SK-N-SH (cell line): ENCODE data around the gene TBC1D19.

Experiments used
- CHD2 ChIP-seq: fragments of 150-350 bp; IDR thresholded peaks from 2 replicates; pipeline ENCODE4 v1.6.1; 2018; ENCODE audit warnings: low read length; ENCODE audit not compliant: partially characterized antibody
- EP300 ChIP-seq, 2 experiments: IDR thresholded peaks; 2 replicates each; pipeline versions ENCODE4 v1.4.0 to v1.6.1; 2012; ENCODE audit warnings: borderline replicate concordance in 1 of 2, low read depth in 1 of 2, low read length in 1 of 2
- EZH2phosphoT487 ChIP-seq: fragments of 200-600 bp; sonication (generic); IDR thresholded peaks from 2 replicates; pipeline ENCODE4 v1.6.1; 2017; ENCODE audit warnings: low read depth, mixed run types, mild to moderate bottlenecking, antibody characterized with exemption, moderate library complexity, borderline replicate concordance
- FOSL2 ChIP-seq: IDR thresholded peaks from 2 replicates; pipeline ENCODE4 v1.4.0; 2012; ENCODE audit warnings: low read depth, mild to moderate bottlenecking, moderate library complexity, borderline replicate concordance
- MXI1 ChIP-seq: IDR thresholded peaks from 2 replicates; pipeline ENCODE4 v1.6.1; 2012; ENCODE audit warnings: mild to moderate bottlenecking, low read depth, low read length, improper control_type of control experiment
- POLR2AphosphoS5 ChIP-seq: IDR thresholded peaks from 2 replicates; pipeline ENCODE4 v1.6.1; 2012; ENCODE audit warnings: low read depth, low read length
- RAD21 ChIP-seq: IDR thresholded peaks from 2 replicates; pipeline ENCODE4 v1.6.1; 2012; ENCODE audit warnings: mild to moderate bottlenecking, low read length
- RCOR1 ChIP-seq: fragments of 150-350 bp; IDR thresholded peaks from 2 replicates; pipeline ENCODE4 v1.6.1; 2017; ENCODE audit warnings: antibody characterized with exemption, low read length
- RFX5 ChIP-seq: IDR thresholded peaks from 2 replicates; pipeline ENCODE4 v1.6.1; 2012; ENCODE audit warnings: mild to moderate bottlenecking, improper control_type of control experiment, low read length
- SIN3A ChIP-seq: IDR thresholded peaks from 2 replicates; pipeline ENCODE4 v1.6.1; 2012; ENCODE audit warnings: low read depth, mild to moderate bottlenecking, low read length, moderate library complexity, borderline replicate concordance
- TAF1 ChIP-seq: IDR thresholded peaks from 2 replicates; pipeline ENCODE4 v1.6.1; 2012; ENCODE audit warnings: low read depth, mild to moderate bottlenecking, low read length, moderate library complexity, borderline replicate concordance
- TF ChIP-seq, protein P1 (sequence below): fragments of 200-600 bp; sonication (generic); IDR thresholded peaks from 2 replicates; pipeline ENCODE4 v1.6.1; 2017; ENCODE audit warnings: antibody characterized with exemption, mild to moderate bottlenecking, moderate library complexity
- TF ChIP-seq, protein P2 (sequence below): IDR thresholded peaks from 2 replicates; pipeline ENCODE4 v1.4.0; 2012; ENCODE audit warnings: low read depth
- TF ChIP-seq, protein P3 (sequence below): IDR thresholded peaks from 2 replicates; pipeline ENCODE4 v1.4.0; 2012; ENCODE audit warnings: low read depth, borderline replicate concordance

DNA sequence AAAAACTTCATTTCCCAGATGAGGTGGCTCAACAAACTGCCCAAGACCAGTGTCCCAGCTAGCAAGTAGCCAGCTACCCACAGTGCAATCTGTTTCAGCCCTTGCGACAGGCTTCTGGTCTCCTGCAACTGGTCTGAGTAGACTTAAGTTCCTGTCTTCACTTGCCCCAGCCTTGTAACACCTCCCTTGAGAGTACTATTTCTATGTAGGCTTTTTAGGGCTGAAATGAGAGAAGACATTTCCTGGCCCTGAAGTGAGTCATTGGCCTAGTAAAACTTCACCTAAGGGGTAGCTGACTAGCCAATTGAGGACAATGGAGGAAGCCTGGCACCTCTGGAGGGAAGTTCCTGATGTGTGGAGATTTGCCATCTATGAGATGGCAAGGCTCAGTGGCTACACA, 196.7 kb downstream of the TBC1D19 start:
- TF ChIP-seq, protein P1, sequence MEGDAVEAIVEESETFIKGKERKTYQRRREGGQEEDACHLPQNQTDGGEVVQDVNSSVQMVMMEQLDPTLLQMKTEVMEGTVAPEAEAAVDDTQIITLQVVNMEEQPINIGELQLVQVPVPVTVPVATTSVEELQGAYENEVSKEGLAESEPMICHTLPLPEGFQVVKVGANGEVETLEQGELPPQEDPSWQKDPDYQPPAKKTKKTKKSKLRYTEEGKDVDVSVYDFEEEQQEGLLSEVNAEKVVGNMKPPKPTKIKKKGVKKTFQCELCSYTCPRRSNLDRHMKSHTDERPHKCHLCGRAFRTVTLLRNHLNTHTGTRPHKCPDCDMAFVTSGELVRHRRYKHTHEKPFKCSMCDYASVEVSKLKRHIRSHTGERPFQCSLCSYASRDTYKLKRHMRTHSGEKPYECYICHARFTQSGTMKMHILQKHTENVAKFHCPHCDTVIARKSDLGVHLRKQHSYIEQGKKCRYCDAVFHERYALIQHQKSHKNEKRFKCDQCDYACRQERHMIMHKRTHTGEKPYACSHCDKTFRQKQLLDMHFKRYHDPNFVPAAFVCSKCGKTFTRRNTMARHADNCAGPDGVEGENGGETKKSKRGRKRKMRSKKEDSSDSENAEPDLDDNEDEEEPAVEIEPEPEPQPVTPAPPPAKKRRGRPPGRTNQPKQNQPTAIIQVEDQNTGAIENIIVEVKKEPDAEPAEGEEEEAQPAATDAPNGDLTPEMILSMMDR, result no peak
- no peak for TF ChIP-seq SIN3A
- TF ChIP-seq, protein P2, sequence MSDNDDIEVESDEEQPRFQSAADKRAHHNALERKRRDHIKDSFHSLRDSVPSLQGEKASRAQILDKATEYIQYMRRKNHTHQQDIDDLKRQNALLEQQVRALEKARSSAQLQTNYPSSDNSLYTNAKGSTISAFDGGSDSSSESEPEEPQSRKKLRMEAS, result no peak
- TF ChIP-seq CHD2, result no peak
- no peak for TF ChIP-seq RAD21
- TF ChIP-seq MXI1, result no peak
- TF ChIP-seq EP300 (IDR thresholded peaks at IDR 0.05; ENCODE audit: borderline replicate concordance in 1 of 2, low read depth in 1 of 2, low read length in 1 of 2), result no peak
- TF ChIP-seq POLR2AphosphoS5, result no peak
- no peak for TF ChIP-seq TAF1
- no peak for TF ChIP-seq EZH2phosphoT487
- no peak for TF ChIP-seq RCOR1
- no peak for TF ChIP-seq RFX5
- TF ChIP-seq, protein P3, sequence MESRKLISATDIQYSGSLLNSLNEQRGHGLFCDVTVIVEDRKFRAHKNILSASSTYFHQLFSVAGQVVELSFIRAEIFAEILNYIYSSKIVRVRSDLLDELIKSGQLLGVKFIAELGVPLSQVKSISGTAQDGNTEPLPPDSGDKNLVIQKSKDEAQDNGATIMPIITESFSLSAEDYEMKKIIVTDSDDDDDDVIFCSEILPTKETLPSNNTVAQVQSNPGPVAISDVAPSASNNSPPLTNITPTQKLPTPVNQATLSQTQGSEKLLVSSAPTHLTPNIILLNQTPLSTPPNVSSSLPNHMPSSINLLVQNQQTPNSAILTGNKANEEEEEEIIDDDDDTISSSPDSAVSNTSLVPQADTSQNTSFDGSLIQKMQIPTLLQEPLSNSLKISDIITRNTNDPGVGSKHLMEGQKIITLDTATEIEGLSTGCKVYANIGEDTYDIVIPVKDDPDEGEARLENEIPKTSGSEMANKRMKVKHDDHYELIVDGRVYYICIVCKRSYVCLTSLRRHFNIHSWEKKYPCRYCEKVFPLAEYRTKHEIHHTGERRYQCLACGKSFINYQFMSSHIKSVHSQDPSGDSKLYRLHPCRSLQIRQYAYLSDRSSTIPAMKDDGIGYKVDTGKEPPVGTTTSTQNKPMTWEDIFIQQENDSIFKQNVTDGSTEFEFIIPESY, result no peak
- TF ChIP-seq FOSL2, result peak; percentile 41
